Measurements from ENCODE around the gene SIX2. TPM values are rescaled to one million over a fixed set of nuclear protein-coding genes. Genes with fewer than 3 reads are reported as not detected.

SIX2 gene
- 0.12 TPM in 1 of 2 replicates, not detected in the other for total RNA-seq (ENCODE audit: low replicate concordance)

DNA sequence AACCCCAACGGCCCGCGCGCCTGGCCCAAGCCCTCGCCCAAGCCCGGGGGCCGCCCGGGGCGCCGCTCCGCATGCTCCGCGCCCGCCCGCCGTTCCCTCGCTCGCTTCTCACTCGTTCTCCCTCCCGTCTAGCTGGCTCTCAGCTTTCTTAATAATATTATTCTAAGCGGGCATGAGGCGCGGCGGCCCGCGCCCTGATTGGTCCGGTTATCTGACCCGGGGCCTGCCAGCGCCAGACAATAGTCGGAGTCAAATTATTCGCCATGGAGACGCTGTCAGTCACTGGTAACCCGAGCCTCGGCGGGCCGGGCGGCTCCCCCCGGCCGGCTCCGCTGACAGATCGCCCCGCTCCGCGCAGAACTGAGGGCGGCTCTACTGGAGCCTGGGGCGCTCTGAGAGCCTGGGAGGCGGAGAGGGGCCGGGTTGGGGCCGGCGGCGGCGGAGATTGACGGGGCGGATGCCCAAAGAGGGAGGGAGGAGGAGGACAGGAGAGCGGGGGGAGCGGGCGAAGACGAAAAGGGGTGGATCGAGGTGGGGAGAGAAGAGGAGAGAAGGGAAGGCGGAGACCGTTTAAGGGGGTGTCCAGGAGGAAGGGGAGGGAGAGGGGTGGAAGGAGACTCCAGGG lies at the start of gene SIX2:
TSS of gene SIX2 (minus strand) at position 150 of the 625 bp plus-strand sequence. CDS start 342 bp downstream, outside the sequence.
- peak; percentile 99 for DNase-seq (ENCODE audit: low spot score)
- peak within 1 kb of the TSS; percentile 83 for H3K4me3 Mint-ChIP-seq
- no peak within 1 kb of the TSS for H3K27ac Mint-ChIP-seq
- no peak for TF ChIP-seq CTCF (IDR thresholded peaks at IDR 0.05)
- H3K9me3 Mint-ChIP-seq = peaks cover 9% of the 10 kb centered on the region
- H4K20me1 ChIP-seq (ENCODE audit: low read depth) = peaks cover 74% of the 10 kb centered on the region
- H3K36me3 Mint-ChIP-seq = peaks cover 3% of the 10 kb centered on the region
- peaks cover 98% of the 10 kb centered on the region for H3K27me3 ChIP-seq
- H3K27ac ChIP-seq = no peak within 1 kb of the TSS
- H2AFZ ChIP-seq (replicated peaks) = peak within 1 kb of the TSS; percentile 89
- H3K79me2 ChIP-seq (ENCODE audit: low read depth) = no peaks in the 10 kb centered on the region
- no peaks in the 10 kb centered on the region for H3K9me3 ChIP-seq (ENCODE audit: low read depth)
- peaks cover 45% of the 10 kb centered on the region for H3F3A ChIP-seq (ENCODE audit: low read depth)
- H3K4me1 Mint-ChIP-seq = peaks cover 25% of the 10 kb centered on the region
- H3K9ac ChIP-seq = no peak within 1 kb of the TSS
- peaks cover 44% of the 10 kb centered on the region for H3K4me1 ChIP-seq
- peak within 1 kb of the TSS; percentile 54 for H3K4me3 ChIP-seq
- peak within 1 kb of the TSS; percentile 92 for H3K4me2 ChIP-seq
- no peaks in the 10 kb centered on the region for H3K36me3 ChIP-seq
- H3K27me3 Mint-ChIP-seq (ENCODE audit: insufficient read depth, low read depth) = peaks cover 80% of the 10 kb centered on the region

GRCh38 chr2:45055162-45055605 lies 45.9 kb upstream of the SIX2 start:
- TF ChIP-seq CTCF (IDR thresholded peaks at IDR 0.05) (no peak), EZH2phosphoT487 (IDR thresholded peaks at IDR 0.05) (no peak), EZH2 (IDR thresholded peaks at IDR 0.05) (no peak)
- Mint-ChIP-seq H3K4me3 (no peak overlapping the region), H3K36me3 (no peaks in the 10 kb centered on the region), H3K9me3 (no peaks in the 10 kb centered on the region), H3K4me1 (peaks cover 3% of the 10 kb centered on the region), H3K27me3 (ENCODE audit: insufficient read depth, low read depth) (peaks cover 6% of the 10 kb centered on the region), H3K27ac (no peak overlapping the region)
- H3K79me2 ChIP-seq (ENCODE audit: low read depth) = no peaks in the 10 kb centered on the region
- no peak overlapping the region for H3K4me2 ChIP-seq
- H3K27ac ChIP-seq = no peak overlapping the region
- no peak for DNase-seq (ENCODE audit: low spot score)
- no peak overlapping the region for H3K9ac ChIP-seq
- no peaks in the 10 kb centered on the region for H3F3A ChIP-seq (ENCODE audit: low read depth)
- no peaks in the 10 kb centered on the region for H3K27me3 ChIP-seq
- no peaks in the 10 kb centered on the region for H3K4me1 ChIP-seq
- H3K9me3 ChIP-seq (ENCODE audit: low read depth) = no peaks in the 10 kb centered on the region
- no peak overlapping the region for H3K4me3 ChIP-seq
- no peaks in the 10 kb centered on the region for H4K20me1 ChIP-seq (ENCODE audit: low read depth)
- no peak overlapping the region for H2AFZ ChIP-seq (replicated peaks)
- no peaks in the 10 kb centered on the region for H3K36me3 ChIP-seq

DNA sequence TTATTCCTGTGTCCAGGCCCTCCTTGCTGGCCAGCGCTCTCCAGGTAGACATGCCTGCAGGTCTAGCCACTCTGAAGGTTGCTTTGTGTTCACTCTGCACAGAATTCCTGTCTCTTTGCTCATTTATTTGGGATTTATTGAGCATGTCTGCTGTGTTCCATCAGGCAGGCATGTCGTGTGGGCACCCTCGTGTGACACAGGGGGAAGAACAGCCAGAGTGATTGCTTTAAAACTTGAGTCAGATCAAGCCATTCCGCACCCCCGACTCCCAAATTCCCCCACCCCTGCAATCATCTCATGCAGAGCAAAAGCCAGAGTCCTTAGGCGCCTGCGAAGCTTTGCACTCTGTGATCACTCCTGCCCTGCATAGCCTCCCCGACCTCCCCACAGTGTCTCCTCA lies 44.7 kb upstream of the SIX2 start:
- Histone ChIP-seq H2AFZ (replicated peaks) (no peak overlapping the region), H3F3A (ENCODE audit: low read depth) (no peaks in the 10 kb centered on the region), H3K4me2 (no peak overlapping the region), H3K27ac (no peak overlapping the region), H3K4me1 (no peaks in the 10 kb centered on the region), H4K20me1 (ENCODE audit: low read depth) (no peaks in the 10 kb centered on the region), H3K9me3 (ENCODE audit: low read depth) (no peaks in the 10 kb centered on the region), H3K79me2 (ENCODE audit: low read depth) (no peaks in the 10 kb centered on the region), H3K4me3 (no peak overlapping the region), H3K9ac (no peak overlapping the region), H3K27me3 (no peaks in the 10 kb centered on the region), H3K36me3 (no peaks in the 10 kb centered on the region)
- peaks cover 8% of the 10 kb centered on the region for H3K27me3 Mint-ChIP-seq (ENCODE audit: insufficient read depth, low read depth)
- no peaks in the 10 kb centered on the region for H3K9me3 Mint-ChIP-seq
- H3K36me3 Mint-ChIP-seq = no peaks in the 10 kb centered on the region
- H3K27ac Mint-ChIP-seq = peak overlapping the region; percentile 43
- H3K4me3 Mint-ChIP-seq = no peak overlapping the region
- TF ChIP-seq EZH2phosphoT487 (IDR thresholded peaks at IDR 0.05) (no peak), EZH2 (IDR thresholded peaks at IDR 0.05) (no peak), CTCF (IDR thresholded peaks at IDR 0.05) (no peak)
- H3K4me1 Mint-ChIP-seq = peaks cover 3% of the 10 kb centered on the region
- no peak for DNase-seq (ENCODE audit: low spot score)

Data from neural progenitor cell (in vitro differentiated cells).